Breast epithelium (tissue), 3 donors: Measurements from ENCODE around the gene LMOD1.

Experiments
- CTCF ChIP-seq, 3 donors: fragments of 450-650 bp; IDR thresholded peaks; one replicate each; pipeline ENCODE4 v1.5.1; 2016 to 2017; ENCODE audit warnings: antibody characterized with exemption in 3 of 3, mild to moderate bottlenecking in 3 of 3, moderate library complexity in 3 of 3
- POLR2A ChIP-seq: fragments of 450-650 bp; IDR thresholded peaks from one replicate; pipeline ENCODE4 v1.6.1; 2016; ENCODE audit warnings: antibody characterized with exemption, mild to moderate bottlenecking, moderate library complexity
- POLR2AphosphoS5 ChIP-seq, 3 donors: sonication (generic); formaldehyde crosslinking; IDR thresholded peaks; one replicate each; pipeline ENCODE4 v1.6.1; 2017; ENCODE audit warnings: antibody characterized with exemption in 3 of 3

DNA sequence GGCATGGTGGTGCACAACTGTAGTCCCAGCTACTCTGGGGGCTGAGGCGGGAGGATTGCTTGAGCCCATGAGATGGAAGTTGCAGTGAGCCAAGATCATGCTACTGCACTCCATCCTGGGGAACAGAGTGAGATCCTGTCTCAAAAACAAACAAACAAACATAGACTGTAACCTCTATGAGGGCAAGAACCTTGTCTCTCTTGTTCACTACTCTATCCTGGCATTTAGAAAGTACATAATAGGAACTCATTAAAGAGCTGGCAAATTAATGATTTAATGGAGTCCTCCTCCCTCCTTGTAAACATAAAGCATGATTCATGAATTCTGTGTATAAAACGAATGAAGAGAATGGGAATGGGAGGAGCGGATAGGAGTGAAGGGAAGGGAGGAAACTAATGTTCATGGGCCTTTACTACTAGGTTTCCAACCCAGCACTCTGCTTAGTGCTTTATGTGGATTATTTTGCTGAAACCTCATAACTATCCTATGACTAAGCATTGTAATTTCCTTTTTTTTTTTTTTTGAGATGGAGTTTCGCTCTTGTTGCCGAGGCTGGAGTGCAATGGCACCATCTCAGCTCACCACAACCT lies 8.6 kb downstream of the LMOD1 start:
- TF ChIP-seq CTCF (IDR thresholded peaks at IDR 0.05) (no peak), POLR2A (no peak), POLR2AphosphoS5 (IDR thresholded peaks at IDR 0.05) (no peak)
